HG02840 (cell line): ENCODE measurements around the gene MTTP.

ENCODE experiments used
- ATAC-seq: cut with Tn5 transposase; IDR thresholded peaks from one replicate; pipeline ENCODE4 v1.9.1; 2021; ENCODE audit warnings: mild to moderate bottlenecking, moderate library complexity, moderate number of reproducible peaks; ENCODE audit not compliant: unreplicated experiment, low FRiP score

The MTTP gene

DNA sequence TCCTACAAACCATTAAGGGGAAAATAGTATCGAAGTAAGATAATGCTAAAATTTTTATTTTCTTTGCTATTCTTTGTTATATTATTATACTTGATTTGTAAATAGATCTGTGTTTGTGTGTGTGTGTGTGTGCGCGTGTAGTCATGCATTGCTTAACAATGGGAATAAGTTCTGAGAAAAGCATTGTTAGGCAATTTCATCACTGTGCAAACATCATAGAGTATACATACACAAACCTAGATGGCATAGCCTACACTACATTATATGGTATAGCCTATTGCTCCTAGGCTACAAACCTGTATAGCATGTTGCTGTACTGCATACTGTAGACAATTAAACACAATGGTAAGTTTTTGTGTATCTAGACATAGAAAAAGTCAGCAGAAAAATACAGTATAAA is 17.1 kb downstream of the MTTP start:
- ATAC-seq = no peak

DNA sequence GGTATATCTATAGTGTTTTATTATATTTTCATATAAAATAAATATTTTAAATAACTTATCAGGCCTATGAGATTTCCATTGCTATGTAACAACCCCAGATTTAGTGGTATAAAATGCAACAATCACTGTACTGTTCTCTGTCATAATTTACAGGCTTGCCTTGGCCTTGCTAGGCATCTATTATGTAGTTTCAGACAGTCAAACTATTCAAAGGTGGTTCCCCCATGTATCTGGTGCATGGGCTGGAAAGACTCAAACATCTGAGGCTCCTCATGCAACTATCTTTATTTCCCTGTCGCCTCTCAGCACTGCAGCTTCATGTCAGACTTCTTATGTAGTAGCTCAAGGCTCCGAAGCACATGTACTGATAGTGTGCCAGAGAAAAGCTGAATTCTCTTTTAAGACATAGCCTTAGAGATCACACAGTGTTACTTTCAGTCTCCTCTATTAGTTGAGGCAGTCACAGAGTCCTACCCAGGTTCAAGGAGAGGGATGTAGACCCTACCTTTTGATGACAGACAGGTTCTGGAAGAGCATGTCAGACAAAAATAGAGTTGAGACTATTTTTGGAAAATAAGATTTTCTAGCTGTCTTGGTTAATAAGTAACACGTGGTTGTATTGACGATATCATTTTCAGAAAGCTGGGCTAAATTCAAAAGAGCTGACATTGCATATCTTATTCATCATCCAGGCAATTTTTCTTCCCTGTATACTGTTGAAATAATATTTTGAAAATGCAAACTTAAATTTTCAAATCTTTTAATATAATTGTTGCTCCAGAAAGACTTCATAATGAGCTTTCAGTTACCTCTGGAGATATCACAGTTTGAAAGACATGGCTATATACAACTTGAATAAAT is 19.4 kb downstream of the MTTP start:
- peak; percentile 80 for ATAC-seq

DNA sequence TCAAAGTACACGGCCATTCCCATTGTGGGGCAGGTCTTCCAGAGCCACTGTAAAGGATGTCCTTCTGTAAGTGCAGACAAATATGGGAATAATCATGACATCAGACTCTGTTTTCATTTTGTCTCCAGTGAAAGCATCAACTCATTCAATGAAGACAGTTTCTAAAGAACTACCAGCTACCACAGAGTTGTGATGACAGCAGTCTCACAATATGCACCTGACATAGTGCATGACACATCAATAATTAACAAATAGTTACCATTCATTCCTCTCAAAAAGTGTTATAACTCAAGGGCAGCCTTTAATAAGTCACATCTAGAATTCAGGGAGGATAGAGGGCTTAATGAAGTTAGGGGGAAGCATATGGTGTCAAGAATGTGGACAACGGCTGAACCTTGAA is 20.2 kb downstream of the MTTP start:
- no peak for ATAC-seq

- no peak for ATAC-seq
These were observed 32.1 kb downstream of the MTTP start for GRCh38 chr4:99606716-99607115.

DNA sequence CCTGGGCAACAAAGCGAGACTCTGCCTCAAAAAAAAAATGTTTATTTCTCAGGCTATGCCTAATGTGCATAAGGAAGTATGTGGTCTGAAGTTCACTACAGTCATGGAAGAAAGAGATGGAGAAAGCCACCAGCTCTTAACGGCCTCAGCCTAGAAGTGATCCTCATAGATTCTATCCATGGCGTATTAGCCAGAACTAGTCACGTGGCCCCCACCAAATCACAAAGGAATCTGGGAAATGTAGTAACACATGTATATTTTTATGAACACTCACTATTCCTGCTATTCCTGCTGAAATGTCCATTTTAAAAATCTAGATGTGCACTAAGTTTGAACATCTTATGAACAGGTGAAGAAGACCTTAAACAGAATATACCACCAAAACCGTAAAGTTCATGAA is 33.8 kb downstream of the MTTP start:
- no peak for ATAC-seq

GRCh38 chr4:99610605-99611175 is 36.1 kb downstream of the MTTP start:
- no peak for ATAC-seq

GRCh38 chr4:99612281-99612680 is 37.7 kb downstream of the MTTP start:
- no peak for ATAC-seq

DNA sequence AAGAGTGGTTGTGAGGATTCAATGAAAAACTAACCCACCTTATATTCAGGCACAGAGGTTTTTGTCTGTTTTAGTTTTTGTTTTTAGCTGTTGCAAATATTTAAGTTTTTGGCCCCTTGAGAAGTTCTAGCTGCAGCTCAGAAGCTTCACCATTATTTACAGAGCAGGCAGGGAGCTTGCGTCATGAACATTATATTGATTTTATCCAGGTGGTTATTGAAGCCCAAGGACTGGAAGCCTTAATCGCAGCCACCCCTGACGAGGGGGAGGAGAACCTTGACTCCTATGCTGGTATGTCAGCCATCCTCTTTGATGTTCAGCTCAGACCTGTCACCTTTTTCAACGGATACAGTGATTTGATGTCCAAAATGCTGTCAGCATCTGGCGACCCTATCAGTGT is 38.1 kb downstream of the MTTP start:
- no peak for ATAC-seq

DNA sequence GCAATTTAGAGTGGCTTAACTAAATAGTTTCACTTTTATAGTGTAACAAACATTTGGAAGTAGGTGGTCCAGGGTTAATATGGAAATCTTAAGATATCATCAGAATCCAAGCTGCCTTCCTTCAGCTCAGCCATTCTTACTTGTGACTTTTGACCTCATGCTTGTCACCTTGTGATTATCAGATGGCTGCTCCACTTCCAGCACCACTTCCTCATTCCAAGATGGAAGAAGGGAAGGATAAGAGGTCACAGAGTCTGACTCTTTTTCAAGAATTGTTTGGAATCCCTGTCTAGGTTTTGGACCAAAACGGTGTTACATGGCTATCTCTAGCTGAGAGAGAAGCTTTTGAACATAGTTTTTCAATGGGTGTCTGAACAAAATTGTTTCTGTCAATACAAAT is 39.9 kb downstream of the MTTP start:
- ATAC-seq = no peak

- no peak for ATAC-seq
These were observed 40.7 kb downstream of the MTTP start for GRCh38 chr4:99615170-99615820.

- ATAC-seq = no peak
These were observed 42.8 kb downstream of the MTTP start for GRCh38 chr4:99617374-99617773.

- ATAC-seq = no peak
These were observed 47.7 kb downstream of the MTTP start for GRCh38 chr4:99622341-99622740.

- ATAC-seq = no peak
These were observed 49.6 kb downstream of the MTTP start for GRCh38 chr4:99624141-99624719.

GRCh38 chr4:99625369-99625768 is 50.7 kb downstream of the MTTP start:
- ATAC-seq = no peak

GRCh38 chr4:99628040-99628439 is 53.4 kb downstream of the MTTP start:
- ATAC-seq = no peak

DNA sequence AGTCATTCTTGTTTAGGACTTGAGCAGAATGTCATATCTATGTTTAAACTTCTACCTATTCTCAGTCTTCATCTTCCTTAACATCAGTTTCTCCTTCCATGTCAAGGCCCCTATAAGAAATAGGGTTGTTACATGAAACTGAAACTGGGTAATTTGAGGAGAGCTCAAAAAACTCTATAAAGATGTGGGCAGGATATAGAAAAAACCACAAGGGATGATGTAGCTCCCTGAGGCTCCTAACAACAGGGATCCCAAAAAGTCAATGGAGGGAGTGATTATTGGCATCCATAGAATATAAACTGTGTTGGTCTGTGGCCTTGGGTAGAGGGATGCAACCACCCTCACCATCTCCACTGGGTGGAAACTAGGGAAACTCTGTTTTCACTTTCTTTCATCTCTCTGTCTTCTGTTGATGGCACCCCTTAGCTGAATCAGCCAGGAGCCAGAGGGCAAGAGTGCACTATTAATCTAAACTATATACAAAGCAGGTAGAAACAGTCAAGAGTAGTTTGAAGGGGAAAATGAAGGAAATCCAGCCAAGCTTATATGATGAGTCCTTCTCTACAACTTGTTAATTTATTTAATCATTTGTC is 55.4 kb downstream of the MTTP start:
- no peak for ATAC-seq

- ATAC-seq = no peak
These were observed 56.3 kb downstream of the MTTP start for GRCh38 chr4:99630857-99631360.

DNA sequence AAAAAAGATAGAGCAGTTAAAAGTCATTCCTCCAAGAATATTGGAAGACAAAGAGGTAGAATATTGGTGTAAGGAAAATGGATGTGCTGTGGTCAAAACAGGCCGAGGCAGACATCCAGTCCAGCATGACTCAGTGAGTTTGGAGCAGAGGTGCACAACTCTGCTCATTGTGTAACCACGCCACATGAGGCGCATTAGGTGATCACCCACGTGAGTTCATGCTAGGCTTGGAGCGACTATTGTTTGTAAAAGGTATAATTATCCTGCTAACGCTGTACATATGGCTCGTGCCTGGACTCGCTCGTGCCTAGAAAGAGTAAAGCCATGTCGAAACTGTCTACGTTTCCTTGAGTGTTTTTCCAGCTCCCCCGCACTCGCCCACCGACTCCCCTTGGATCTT is 59.1 kb downstream of the MTTP start:
- no peak for ATAC-seq

DNA sequence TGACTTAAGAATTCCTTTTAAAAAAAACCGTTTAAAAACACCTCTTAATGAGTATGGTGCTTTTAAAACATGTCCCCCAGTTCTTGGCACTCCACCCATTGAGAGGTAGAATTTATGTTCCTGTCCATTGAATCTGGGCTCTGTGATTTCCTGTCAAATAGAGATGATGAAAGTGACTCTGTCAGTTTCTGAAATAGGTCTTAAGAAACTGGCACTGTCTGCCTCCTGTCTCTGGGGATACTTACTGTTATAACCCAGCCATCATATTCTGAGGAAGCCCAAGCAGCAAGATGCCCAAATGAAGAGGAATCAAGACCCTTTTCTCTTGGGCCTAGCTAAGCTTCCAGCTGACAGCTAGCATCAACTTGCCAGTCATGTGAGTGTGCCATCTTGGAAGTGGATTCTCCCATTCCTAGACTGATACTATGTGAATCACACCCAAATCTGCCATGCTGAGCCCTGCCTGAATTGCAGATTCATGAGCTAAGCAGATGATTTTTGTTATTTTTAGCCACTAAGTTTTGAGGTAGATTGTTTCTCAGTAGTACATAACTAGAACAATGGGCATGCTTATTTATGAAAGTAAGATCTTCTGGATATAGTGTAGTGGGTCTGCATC is 60.2 kb downstream of the MTTP start:
- ATAC-seq = no peak

DNA sequence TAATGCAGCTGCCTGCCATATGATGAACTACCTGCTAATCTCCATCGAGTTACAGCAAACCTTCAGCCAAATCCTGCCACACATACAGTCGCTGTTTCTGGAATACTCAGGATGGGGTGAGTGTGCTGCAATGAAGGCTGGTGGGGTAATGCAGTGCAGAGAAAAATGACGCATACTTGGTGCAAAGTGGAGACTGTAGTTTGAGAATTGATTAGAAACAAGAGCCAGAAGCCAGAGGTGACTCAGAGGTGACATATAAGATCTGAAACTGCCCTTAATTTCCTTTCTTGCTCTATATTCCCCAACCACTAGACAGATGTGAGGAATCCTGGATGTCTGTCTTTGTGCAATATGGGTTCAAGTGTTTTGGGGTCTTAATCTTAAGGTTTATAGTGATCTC is 61.0 kb downstream of the MTTP start:
- no peak for ATAC-seq
